ENCODE results near the gene C13orf42. TPM values are rescaled to one million over a fixed set of nuclear protein-coding genes. Genes with fewer than 3 reads are reported as not detected.

Gene C13orf42
- total RNA-seq: 0.23 TPM

GRCh38 chr13:51111174-51111573 is at the start of gene C13orf42:
TSS of gene C13orf42 (minus strand) at chr13:51111274. CDS start at chr13:51111209, 65 bp downstream.

Other genes with a start within 250 kb of the C13orf42 start
- 200 TPM for gene RNASEH2B, start 201.5 kb downstream of the C13orf42 start, total RNA-seq
- 6.5 TPM for gene FAM124A, start 111.1 kb upstream of the C13orf42 start, total RNA-seq
- 0.23 TPM for gene SERPINE3, start 228.4 kb upstream of the C13orf42 start, total RNA-seq

Measured in diencephalon (tissue), 1 donor.